Left hindlimb (tissue), 1 donor: ENCODE results near the gene CFLAR.
"Not testable (repeated sequence)": the region's sequence is repeated elsewhere in the genome, so short reads cannot be mapped to it uniquely, and the experiment has no call there.

Source experiments
- DNase-seq: peaks from one replicate; pipeline ENCODE4 v3.0.0-alpha.2; 2018

CFLAR gene

DNA sequence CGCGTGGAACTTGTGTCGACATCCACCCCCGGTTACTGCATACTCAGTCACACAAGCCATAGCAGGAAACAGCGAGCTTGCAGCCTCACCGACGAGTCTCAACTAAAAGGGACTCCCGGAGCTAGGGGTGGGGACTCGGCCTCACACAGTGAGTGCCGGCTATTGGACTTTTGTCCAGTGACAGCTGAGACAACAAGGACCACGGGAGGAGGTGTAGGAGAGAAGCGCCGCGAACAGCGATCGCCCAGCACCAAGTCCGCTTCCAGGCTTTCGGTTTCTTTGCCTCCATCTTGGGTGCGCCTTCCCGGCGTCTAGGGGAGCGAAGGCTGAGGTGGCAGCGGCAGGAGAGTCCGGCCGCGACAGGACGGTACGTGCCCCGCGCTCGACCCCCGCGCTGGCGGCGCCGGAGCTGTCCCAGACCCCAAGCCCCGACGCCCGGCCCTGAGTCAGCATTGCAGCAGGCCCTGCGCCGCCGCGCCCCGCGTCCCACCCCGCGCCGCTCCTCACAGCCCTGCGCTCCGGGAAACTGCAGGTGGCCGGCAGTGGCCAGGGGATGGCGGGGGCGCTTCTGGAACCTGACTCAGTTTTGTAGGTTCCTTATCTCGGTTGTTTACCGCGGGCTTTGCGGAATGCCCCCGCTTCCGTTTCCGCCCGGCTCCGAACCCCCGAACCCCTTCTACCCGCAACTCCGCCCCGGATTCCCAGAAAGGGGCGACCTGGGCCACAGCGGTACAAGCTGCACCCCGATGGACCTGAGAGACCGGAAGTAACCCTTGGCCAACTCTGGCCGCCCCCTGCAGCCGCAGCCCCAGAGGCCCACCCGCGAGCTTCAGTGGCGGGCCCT lies at the start of gene CFLAR:
TSS of gene CFLAR (plus strand) at position 50 of the 844 bp plus-strand sequence. CDS start 13,702 bp downstream, outside the sequence.
- DNase-seq = peak; percentile 78

- DNase-seq = no peak
Measured at GRCh38 chr2:201070948-201071478, 45.0 kb upstream of the CFLAR start.

GRCh38 chr2:201071479-201072200 lies 44.3 kb upstream of the CFLAR start, which contains the start of the genes HYCC2 and NDUFB3:
HYCC2 (minus strand) TSS chr2:201071671; CDS start chr2:201024009, 47,662 bp downstream.
NDUFB3 (plus strand) TSS chr2:201072001; CDS start chr2:201078883, 6,882 bp downstream.
- DNase-seq = peak; percentile 93

- DNase-seq = no peak
Measured at GRCh38 chr2:201072201-201072530, 43.8 kb upstream of the CFLAR start.

GRCh38 chr2:201073071-201073470 lies 42.9 kb upstream of the CFLAR start:
- DNase-seq = no peak

- DNase-seq = no peak
Measured at GRCh38 chr2:201074996-201075395, 41.0 kb upstream of the CFLAR start.

DNA sequence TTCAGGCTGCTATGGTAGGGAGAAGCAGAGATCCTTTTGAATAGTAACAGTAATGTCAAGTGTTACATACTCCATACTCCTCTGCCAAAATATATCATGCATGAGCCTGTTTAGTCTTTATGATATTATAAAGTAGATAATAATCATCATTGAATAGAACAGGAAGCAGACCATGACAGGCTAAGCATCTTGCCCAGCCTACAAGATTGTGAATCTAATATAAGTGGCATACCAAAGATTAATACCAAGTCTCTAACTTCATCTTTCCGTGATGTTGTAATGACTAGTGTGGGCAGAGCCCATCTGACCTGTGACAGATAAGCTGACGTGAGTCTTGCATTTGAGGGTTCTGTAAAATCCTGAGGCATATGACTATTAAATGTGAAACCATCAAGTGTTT lies 31.1 kb upstream of the CFLAR start:
- DNase-seq = no peak

DNA sequence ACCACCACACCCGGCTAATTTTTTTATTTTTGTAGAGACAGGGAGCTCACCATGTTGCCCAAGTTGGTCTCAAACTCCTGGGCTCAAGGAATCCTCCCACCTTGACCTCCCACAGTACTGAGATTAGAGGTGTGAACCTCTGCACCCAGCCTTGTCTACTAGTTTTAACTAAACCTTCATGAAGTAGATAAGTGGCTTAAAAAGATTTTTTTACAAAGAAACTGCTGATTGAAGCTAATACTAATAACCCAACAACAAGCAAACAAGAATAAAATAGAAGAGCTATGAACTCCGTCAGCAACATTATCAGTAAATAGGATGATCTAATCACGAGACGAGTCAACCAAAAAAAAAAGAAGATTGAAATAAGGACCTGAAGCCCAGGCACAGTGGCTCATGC lies 25.4 kb upstream of the CFLAR start:
- no peak for DNase-seq

DNA sequence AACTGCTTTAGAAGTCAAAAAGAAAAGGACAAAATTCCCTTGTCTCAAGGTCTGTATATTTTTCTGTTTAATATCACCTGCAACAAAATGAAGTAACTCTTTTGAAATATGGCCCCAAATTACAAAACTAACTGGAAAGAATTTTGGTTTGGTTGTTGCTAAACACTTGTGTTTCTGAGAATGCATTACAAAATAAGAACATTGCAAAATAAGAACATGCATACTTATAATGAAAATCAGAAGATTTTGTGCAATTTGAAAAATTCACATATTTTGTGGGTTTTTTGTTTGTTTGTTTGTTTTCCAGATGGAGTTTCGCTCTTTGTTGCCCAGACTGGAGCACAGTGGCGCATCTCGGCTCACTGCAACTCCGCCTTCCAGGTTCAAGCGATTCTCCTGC lies 22.4 kb upstream of the CFLAR start:
- no peak for DNase-seq

GRCh38 chr2:201100497-201100896 lies 15.5 kb upstream of the CFLAR start:
- DNase-seq = no peak

- DNase-seq = no peak
Measured at GRCh38 chr2:201105759-201106158, 10.2 kb upstream of the CFLAR start.

- DNase-seq = no peak
Measured at GRCh38 chr2:201107624-201108023, 8.3 kb upstream of the CFLAR start.

DNA sequence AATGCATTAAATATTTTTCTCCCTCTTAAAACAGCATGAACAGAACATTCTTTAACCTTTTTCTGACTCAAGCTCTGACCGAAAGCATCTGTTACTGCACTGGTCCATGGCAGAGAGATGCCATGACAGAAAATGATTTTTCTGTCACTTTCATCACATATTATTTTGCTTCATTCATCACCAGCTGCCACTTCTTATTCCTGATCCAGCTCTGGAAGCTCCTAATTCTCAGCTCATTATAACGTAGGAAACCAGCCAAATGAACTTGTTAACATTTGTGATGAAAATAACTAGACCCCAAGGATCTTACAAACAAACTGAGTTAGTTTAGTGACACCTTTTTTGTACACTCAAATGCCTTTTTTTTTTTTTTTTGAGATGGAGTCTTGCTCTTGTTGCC lies 7.6 kb upstream of the CFLAR start:
- DNase-seq = no peak

- no peak for DNase-seq
Measured at GRCh38 chr2:201109186-201109585, 6.8 kb upstream of the CFLAR start.

GRCh38 chr2:201110615-201111014 lies 5.3 kb upstream of the CFLAR start:
- no peak for DNase-seq

DNA sequence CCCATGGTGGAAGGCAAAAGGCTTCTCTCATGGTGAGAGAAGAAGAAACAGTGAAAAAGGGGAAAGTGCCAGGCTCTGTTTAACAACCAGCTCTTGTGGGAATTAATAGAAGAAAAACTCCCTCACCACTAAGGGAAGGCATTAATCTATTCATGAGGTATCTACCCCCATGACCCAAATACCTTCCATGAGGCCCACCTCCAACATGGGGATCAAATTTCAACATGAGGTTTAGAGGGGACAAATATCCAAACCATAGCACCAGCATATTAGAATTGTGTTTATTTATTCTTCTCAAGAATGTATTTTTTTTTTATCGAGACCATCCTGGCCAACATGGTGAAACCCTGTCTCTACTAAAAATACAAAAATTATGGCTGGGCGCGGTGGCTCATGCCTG lies 4.9 kb upstream of the CFLAR start:
- no peak for DNase-seq

- no peak for DNase-seq
Measured at GRCh38 chr2:201114350-201114749, 1.6 kb upstream of the CFLAR start.

DNA sequence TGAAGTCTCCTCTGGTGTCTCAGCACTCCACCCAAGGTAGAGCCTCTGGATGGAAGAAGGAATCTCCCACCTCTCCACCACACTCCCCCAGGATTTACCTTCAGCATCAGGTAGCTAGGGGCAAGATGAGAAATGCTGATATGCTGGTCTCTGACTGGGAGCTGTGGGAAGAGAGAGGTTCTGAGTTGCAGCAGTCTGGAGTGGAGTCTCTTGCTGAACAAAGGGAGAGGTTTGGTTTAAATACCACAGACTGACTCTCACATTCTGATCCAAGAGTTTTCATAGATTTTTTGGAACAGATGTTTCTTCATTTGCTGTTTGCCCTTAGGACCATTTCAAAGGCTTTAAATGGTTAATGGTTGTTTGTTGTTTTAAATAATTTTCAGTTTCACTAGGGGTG lies 1.1 kb upstream of the CFLAR start:
- no peak for DNase-seq

DNA sequence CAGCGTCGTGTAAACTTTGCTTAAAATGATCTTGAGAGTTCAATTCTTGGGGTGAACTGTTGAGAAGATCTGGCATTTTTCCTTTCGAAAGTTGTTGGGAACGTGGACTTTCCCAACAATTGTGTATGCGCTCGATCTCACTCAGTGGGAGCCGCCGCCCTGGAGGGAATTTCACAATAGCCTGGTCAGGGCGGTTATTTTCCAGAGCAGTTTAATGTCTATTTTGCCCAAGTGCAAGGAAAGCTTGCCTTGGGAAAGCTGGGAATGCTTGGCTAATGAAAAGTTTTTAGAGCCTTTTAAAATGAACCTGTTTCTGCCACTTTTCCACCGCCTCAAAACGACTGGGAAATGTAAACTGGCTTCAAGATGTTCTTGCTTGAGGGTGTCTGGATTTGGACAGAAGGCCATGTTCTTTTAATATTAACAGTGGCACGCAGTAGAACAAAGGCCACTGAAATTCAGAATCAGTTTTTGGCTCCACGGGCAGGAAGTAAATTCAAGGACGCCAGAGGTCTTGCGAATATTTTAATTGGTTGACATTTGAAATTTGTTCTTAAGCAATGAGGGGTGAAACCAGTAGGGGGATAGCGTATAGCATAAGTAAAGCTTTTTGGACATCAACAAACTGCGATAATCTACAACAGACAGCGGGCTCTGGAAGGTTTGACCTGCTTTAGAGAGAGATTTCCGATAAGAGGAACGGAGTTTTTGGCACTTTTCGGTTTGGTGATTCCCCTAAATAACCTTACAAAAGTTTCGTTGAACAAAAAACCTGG lies 1.2 kb downstream of the CFLAR start:
- DNase-seq = no peak

- not testable (repeated sequence) for DNase-seq
Measured at GRCh38 chr2:201117735-201118094, 1.8 kb downstream of the CFLAR start.

DNA sequence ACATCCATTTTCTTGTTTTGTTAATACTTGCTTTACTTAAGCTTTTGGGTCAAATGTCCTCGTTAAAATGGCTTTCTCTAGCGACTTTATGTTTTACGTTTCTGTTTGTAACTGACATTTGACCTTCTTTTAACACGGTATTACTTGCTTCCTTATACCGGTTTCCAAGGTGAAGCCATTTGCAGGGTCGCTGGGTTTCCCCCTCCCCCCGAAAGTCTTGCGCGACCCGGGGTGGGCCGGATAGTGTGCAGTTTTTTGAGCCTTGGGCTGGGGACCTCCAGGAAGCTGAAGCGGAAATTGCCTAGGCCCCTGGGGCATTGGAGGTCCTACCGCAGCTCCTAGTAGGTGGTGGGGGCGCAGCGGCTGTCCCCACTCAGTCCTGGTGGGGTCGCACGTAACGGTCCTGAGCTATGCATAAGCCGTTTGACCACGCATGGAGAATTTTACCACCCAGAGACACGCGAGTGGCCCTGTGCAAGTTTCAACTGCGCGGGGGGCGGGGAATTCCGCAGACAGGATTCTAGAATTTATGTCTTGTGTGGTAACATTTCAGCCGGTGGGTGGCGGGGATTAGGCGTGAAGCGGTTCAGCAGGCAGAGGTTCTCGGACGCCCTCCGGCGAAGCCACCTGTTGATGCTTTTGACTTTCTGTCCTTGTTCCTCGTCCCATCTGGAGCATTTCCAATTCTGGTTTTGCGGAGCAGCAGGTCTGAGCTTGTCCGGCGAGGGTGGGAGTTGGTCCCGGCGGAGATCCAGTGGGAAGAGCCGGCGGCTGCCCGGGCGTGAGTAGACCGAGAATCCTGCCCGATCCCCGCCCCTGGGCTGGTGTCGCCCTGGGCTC lies 2.4 kb downstream of the CFLAR start:
- peak; percentile 84 for DNase-seq
